Ishikawa (cell line): ENCODE results near the gene HYCC1.

ENCODE experiments used
- CEBPB ChIP-seq: IDR thresholded peaks from 2 replicates; pipeline ENCODE4 v1.6.1; 2012
- CREB1 ChIP-seq: IDR thresholded peaks from 2 replicates; pipeline ENCODE4 v1.6.1; 2012; ENCODE audit warnings: low read depth
- EGR1 ChIP-seq: IDR thresholded peaks from 2 replicates; pipeline ENCODE4 v1.6.1; 2012
- EP300 ChIP-seq: IDR thresholded peaks from 2 replicates; pipeline ENCODE4 v1.6.1; 2012; ENCODE audit warnings: borderline replicate concordance
- FOXM1 ChIP-seq: IDR thresholded peaks from 2 replicates; pipeline ENCODE4 v1.6.1; 2012; ENCODE audit warnings: low read depth, borderline replicate concordance
- MAX ChIP-seq: IDR thresholded peaks from 2 replicates; pipeline ENCODE4 v1.6.1; 2012
- NFIC ChIP-seq: IDR thresholded peaks from 2 replicates; pipeline ENCODE4 v1.6.1; 2012
- RAD21 ChIP-seq: IDR thresholded peaks from 2 replicates; pipeline ENCODE4 v1.6.1; 2012; ENCODE audit warnings: low read depth
- REST ChIP-seq: IDR thresholded peaks from 2 replicates; pipeline ENCODE4 v1.6.1; 2012; ENCODE audit warnings: low read depth, mild to moderate bottlenecking
- TAF1 ChIP-seq: IDR thresholded peaks from 2 replicates; pipeline ENCODE4 v1.6.1; 2012; ENCODE audit warnings: low read depth, mild to moderate bottlenecking
- TCF12 ChIP-seq: IDR thresholded peaks from 2 replicates; pipeline ENCODE4 v1.6.1; 2012; ENCODE audit warnings: low read depth
- TEAD4 ChIP-seq: IDR thresholded peaks from 2 replicates; pipeline ENCODE4 v1.6.1; 2012
- USF1 ChIP-seq: IDR thresholded peaks from 2 replicates; pipeline ENCODE4 v1.6.1; 2012
- YY1 ChIP-seq: IDR thresholded peaks from 2 replicates; pipeline ENCODE4 v1.6.1; 2012; ENCODE audit warnings: low read depth
- ZBTB7A ChIP-seq: IDR thresholded peaks from 2 replicates; pipeline ENCODE4 v1.6.1; 2012; ENCODE audit warnings: low read depth

The HYCC1 gene

GRCh38 chr7:22989643-22990587, 24.0 kb downstream of the HYCC1 start:
- TF ChIP-seq TEAD4 (no peak), ZBTB7A (no peak), YY1 (no peak), EP300 (no peak), FOXM1 (no peak)

- TF ChIP-seq RAD21 (no peak), MAX (no peak), TEAD4 (no peak), NFIC (no peak), REST (no peak), ZBTB7A (no peak), TCF12 (no peak), FOXM1 (no peak), EGR1 (no peak), YY1 (no peak), USF1 (no peak), TAF1 (no peak), CREB1 (no peak), EP300 (no peak), CEBPB (no peak)
These were observed 28.5 kb downstream of the HYCC1 start for GRCh38 chr7:22985436-22985835.

GRCh38 chr7:22983257-22983855, 30.6 kb downstream of the HYCC1 start:
- TF ChIP-seq EP300 = no peak
- TF ChIP-seq CEBPB = no peak
- TF ChIP-seq MAX = no peak
- TF ChIP-seq RAD21 = no peak
- no peak for TF ChIP-seq YY1
- no peak for TF ChIP-seq TCF12
- no peak for TF ChIP-seq FOXM1
- no peak for TF ChIP-seq USF1
- no peak for TF ChIP-seq ZBTB7A
- TF ChIP-seq CREB1 = no peak
- no peak for TF ChIP-seq TEAD4
- TF ChIP-seq EGR1 = no peak

- TF ChIP-seq CEBPB (no peak), ZBTB7A (no peak), TEAD4 (no peak), USF1 (no peak), EGR1 (no peak), TCF12 (no peak), REST (no peak), NFIC (no peak), RAD21 (no peak), EP300 (no peak), TAF1 (no peak), YY1 (no peak), FOXM1 (no peak), CREB1 (no peak), MAX (no peak)
These were observed 33.5 kb downstream of the HYCC1 start for GRCh38 chr7:22980422-22980821.

GRCh38 chr7:22979861-22980260, 34.1 kb downstream of the HYCC1 start:
- TF ChIP-seq REST (no peak), TEAD4 (no peak), CEBPB (no peak), ZBTB7A (no peak), USF1 (no peak), YY1 (no peak), FOXM1 (no peak), TCF12 (no peak), RAD21 (no peak), MAX (no peak), CREB1 (no peak), EP300 (no peak), NFIC (no peak), EGR1 (no peak), TAF1 (no peak)
